Peyer's patch (tissue), 4 donors: ENCODE data around the gene PRSS50. TPM values are rescaled to one million over a fixed set of nuclear protein-coding genes. Genes with fewer than 3 reads are reported as not detected.
"Not testable (repeated sequence)": the region's sequence is repeated elsewhere in the genome, so short reads cannot be mapped to it uniquely, and the experiment has no call there.

Experiments used
- DNase-seq, 3 donors: peaks; one replicate each; pipeline ENCODE4 v3.0.0-alpha.2; 2017 to 2019
- H3K27ac ChIP-seq, 4 donors: fragments of 200-600 bp; sonication (generic); one replicate each; pipeline ENCODE4 v1.5.1; 2016 to 2019
- H3K27me3 ChIP-seq, 2 donors: fragments of 200-600 bp; sonication (generic); one replicate each; pipeline ENCODE4 v1.5.1; 2019
- H3K36me3 ChIP-seq, 3 donors: fragments of 200-600 bp; sonication (generic); one replicate each; pipeline ENCODE4 v1.5.1; 2016 to 2019
- H3K4me1 ChIP-seq, 4 donors: fragments of 200-600 bp; sonication (generic); one replicate each; pipeline ENCODE4 v1.5.1; 2016 to 2019
- H3K4me3 ChIP-seq, 4 donors: fragments of 200-600 bp; sonication (generic); 1 replicate in 3 of 4; 2 replicates in 1 of 4; pipeline ENCODE4 v1.5.1; 2016 to 2019; ENCODE audit warnings: mild to moderate bottlenecking in 1 of 4
- H3K9me3 ChIP-seq, 4 donors: fragments of 200-600 bp; sonication (generic); one replicate each; pipeline ENCODE4 v1.5.1; 2016 to 2019; ENCODE audit warnings: mild to moderate bottlenecking in 1 of 4
- POLR2A ChIP-seq, 2 donors: fragments of 450-650 bp; IDR thresholded peaks; one replicate each; pipeline ENCODE4 v1.5.1; 2017; ENCODE audit warnings: antibody characterized with exemption in 2 of 2, mild to moderate bottlenecking in 2 of 2, moderate library complexity in 2 of 2
- total RNA-seq, 4 donors: library from RNA; depleted of rRNA; stranded (reverse); fragments of >200 nt; gene quantifications; one replicate each; pipeline ENCODE4 v1.1.0, GENCODE V29; 2016
- TF ChIP-seq, protein P1 (sequence below), 6 experiments: fragments of 450-650 bp in 4 of 6; fragments of 200-600 bp in 2 of 6; sonication (generic) in 1 of 6; IDR thresholded peaks; one replicate each; pipeline ENCODE4 v1.5.1; 2017 to 2019; ENCODE audit warnings: antibody characterized with exemption in 6 of 6, mild to moderate bottlenecking in 3 of 6, moderate library complexity in 1 of 6

The PRSS50 gene
- total RNA-seq, 4 donors from 2014 or later: not detected

DNA sequence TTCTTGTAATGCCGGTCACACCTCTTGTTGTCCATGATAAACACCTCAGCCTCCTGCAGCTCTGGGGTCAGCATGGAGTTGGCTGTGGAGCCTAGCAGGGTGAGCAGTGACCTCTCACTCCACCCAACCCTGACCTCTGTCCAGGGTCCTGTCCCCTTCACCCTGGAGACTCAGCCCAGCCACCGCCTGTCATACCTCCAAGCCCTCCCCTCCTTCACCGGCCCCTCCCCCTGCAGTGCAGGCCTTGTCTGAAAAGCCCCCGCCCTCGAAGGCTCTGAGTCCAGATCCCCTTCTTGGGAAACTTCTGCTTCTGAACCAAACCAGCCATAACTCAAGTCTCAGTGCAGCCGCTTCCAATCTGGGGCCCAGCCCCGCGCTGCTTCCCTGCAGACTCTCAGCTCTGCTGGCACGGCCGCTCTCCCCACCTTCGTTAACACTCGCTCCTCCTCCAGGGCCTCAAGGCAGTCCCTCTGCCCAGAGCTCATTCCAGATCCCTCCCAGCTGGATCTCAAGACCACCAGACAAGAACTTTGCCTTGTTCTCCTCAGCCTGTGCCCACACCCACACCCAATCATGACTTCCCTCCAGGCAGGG is 25.4 kb upstream of the PRSS50 start:
- H3K4me3 ChIP-seq: no peak overlapping the region
- H3K27me3 ChIP-seq: no peaks in the 10 kb centered on the region
- no peaks in the 10 kb centered on the region for H3K36me3 ChIP-seq
- H3K4me1 ChIP-seq: no peaks in the 10 kb centered on the region
- TF ChIP-seq POLR2A (IDR thresholded peaks at IDR 0.05): no peak
- TF ChIP-seq, protein P1, sequence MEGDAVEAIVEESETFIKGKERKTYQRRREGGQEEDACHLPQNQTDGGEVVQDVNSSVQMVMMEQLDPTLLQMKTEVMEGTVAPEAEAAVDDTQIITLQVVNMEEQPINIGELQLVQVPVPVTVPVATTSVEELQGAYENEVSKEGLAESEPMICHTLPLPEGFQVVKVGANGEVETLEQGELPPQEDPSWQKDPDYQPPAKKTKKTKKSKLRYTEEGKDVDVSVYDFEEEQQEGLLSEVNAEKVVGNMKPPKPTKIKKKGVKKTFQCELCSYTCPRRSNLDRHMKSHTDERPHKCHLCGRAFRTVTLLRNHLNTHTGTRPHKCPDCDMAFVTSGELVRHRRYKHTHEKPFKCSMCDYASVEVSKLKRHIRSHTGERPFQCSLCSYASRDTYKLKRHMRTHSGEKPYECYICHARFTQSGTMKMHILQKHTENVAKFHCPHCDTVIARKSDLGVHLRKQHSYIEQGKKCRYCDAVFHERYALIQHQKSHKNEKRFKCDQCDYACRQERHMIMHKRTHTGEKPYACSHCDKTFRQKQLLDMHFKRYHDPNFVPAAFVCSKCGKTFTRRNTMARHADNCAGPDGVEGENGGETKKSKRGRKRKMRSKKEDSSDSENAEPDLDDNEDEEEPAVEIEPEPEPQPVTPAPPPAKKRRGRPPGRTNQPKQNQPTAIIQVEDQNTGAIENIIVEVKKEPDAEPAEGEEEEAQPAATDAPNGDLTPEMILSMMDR (IDR thresholded peaks at IDR 0.05): no peak
- no peak for DNase-seq
- no peaks in the 10 kb centered on the region for H3K9me3 ChIP-seq
- no peak overlapping the region for H3K27ac ChIP-seq

DNA sequence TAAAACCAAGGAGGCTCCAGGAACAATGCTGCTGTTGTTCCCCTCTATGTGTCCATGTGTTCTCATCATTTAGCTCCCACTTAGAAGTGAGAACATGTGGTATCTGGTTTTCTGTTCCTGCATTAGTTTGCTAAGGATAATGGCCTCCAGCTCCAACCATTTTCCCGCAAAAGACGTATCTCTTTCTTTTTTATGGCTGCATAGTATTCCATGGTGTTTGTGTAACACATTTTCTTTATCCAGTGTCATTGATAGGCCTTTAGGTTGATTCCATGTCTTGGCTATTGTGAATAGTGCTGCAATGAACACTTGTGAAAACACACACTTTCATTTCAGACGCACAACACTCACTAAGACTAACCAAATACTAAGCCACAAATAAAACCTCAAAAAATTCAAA is 21.9 kb upstream of the PRSS50 start:
- not testable (repeated sequence) for H3K9me3 ChIP-seq, H3K27me3 ChIP-seq, DNase-seq, H3K4me3 ChIP-seq, H3K4me1 ChIP-seq, H3K27ac ChIP-seq, H3K36me3 ChIP-seq

GRCh38 chr3:46737329-46737731 is 19.7 kb upstream of the PRSS50 start:
- Histone ChIP-seq H3K9me3 (no peaks in the 10 kb centered on the region), H3K4me3 (no peak overlapping the region), H3K27me3 (no peaks in the 10 kb centered on the region), H3K36me3 (no peaks in the 10 kb centered on the region), H3K27ac (no peak overlapping the region), H3K4me1 (no peaks in the 10 kb centered on the region)
- TF ChIP-seq, protein P1 (IDR thresholded peaks at IDR 0.05): no peak
- TF ChIP-seq POLR2A (IDR thresholded peaks at IDR 0.05): no peak
- no peak for DNase-seq

DNA sequence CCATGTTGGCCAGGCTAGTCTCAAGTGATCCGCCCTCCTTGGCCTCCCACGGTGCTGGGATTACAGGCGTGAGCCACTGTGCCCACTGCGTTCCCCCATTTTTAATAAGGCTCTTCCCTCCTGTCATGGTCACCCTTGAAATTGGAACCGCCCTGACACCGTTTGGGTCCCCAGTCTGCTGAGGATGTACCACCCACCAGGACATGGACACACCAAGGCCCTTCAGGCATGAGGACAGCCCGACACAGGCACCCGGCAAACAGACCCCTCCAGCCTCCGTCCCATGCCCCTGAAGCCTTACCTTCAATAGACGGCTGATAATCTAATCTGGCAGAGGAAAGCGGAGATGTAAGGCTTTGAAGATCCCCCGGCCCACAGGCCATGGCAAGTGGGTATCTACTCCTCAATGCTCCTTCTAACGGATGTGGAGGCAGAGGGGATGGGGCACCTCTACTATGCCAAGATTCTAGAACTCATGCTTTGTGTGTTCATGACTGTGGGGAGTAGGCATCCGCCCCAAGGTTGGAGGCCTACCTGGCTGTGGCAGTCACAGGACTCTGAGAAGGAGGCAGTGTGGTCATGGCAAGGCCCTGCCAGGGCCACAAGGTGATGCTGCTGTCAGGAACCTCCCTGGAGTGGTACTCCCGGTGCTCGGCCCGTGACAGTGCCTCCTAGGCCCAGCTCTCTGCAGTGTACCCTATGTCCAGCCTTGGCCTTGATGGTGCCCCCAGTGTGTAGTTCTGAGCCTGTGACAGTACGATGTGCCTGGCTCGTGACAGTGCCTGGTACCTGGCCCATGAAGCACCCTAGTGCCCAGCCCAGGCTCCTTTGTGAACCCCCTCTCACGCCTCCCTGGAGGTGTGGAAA is 18.6 kb upstream of the PRSS50 start:
- TF ChIP-seq POLR2A (IDR thresholded peaks at IDR 0.05): no peak
- TF ChIP-seq, protein P1 (IDR thresholded peaks at IDR 0.05): no peak
- no peak overlapping the region for H3K4me3 ChIP-seq
- H3K36me3 ChIP-seq: no peaks in the 10 kb centered on the region
- DNase-seq: peak in 1 of 3 donors; percentile 27
- no peak overlapping the region for H3K27ac ChIP-seq
- H3K4me1 ChIP-seq: no peaks in the 10 kb centered on the region
- no peaks in the 10 kb centered on the region for H3K27me3 ChIP-seq
- H3K9me3 ChIP-seq: no peaks in the 10 kb centered on the region

- Histone ChIP-seq H3K27ac (no peak overlapping the region), H3K4me1 (no peaks in the 10 kb centered on the region), H3K4me3 (no peak overlapping the region), H3K36me3 (no peaks in the 10 kb centered on the region), H3K27me3 (no peaks in the 10 kb centered on the region), H3K9me3 (no peaks in the 10 kb centered on the region)
- no peak for DNase-seq
- TF ChIP-seq, protein P1 (IDR thresholded peaks at IDR 0.05): no peak
- TF ChIP-seq POLR2A (IDR thresholded peaks at IDR 0.05): no peak
Observed at GRCh38 chr3:46734773-46735172, 17.1 kb upstream of the PRSS50 start.

DNA sequence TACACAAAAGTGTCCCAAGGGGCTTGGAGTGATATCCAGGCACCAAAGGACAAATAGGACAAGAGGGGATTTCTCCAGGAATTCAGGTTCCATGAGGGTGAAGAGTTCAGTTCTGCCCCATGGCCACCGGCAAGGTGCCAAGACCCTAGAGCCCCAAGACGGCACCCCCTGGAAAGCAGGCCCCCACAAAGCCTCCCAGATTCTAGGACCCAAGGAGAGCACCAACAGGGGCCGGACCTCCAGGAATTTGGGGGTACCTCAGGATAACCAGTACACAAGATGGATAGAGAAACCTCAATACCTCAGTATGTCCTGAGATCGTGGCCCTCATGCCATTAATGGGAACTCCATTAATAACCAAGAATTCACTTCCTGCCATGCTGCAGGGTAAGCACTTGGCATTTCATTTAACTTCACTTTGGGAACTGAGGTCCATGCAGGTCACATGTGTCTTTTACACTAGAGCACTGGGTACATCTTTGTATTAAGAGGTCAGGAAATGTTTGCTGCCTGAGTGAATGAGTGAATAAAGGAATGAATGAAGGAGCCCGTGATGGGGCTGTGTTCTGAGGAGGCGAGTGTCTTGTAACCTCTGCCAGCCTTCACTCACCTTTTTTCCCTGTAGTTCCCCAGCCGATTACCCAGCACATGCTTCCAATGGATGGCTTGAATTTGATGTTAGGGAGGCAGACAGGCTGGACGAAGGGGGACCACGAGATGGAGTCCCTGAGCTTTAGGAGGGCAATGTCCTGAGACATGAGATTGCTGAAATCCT is 15.5 kb upstream of the PRSS50 start:
- Histone ChIP-seq H3K27me3 (no peaks in the 10 kb centered on the region), H3K9me3 (no peaks in the 10 kb centered on the region), H3K4me3 (no peak overlapping the region), H3K36me3 (no peaks in the 10 kb centered on the region), H3K4me1 (no peaks in the 10 kb centered on the region), H3K27ac (no peak overlapping the region)
- peak in 1 of 3 donors; percentile 15 for DNase-seq
- TF ChIP-seq, protein P1 (IDR thresholded peaks at IDR 0.05): no peak
- no peak for TF ChIP-seq POLR2A (IDR thresholded peaks at IDR 0.05)
